HG02763 (cell line): ENCODE measurements around the gene SORBS1.

ENCODE experiments used
- ATAC-seq: cut with Tn5 transposase; IDR thresholded peaks from one replicate; pipeline ENCODE4 v1.9.1; 2021; ENCODE audit warnings: mild to moderate bottlenecking, moderate library complexity; ENCODE audit not compliant: unreplicated experiment

SORBS1 gene

DNA sequence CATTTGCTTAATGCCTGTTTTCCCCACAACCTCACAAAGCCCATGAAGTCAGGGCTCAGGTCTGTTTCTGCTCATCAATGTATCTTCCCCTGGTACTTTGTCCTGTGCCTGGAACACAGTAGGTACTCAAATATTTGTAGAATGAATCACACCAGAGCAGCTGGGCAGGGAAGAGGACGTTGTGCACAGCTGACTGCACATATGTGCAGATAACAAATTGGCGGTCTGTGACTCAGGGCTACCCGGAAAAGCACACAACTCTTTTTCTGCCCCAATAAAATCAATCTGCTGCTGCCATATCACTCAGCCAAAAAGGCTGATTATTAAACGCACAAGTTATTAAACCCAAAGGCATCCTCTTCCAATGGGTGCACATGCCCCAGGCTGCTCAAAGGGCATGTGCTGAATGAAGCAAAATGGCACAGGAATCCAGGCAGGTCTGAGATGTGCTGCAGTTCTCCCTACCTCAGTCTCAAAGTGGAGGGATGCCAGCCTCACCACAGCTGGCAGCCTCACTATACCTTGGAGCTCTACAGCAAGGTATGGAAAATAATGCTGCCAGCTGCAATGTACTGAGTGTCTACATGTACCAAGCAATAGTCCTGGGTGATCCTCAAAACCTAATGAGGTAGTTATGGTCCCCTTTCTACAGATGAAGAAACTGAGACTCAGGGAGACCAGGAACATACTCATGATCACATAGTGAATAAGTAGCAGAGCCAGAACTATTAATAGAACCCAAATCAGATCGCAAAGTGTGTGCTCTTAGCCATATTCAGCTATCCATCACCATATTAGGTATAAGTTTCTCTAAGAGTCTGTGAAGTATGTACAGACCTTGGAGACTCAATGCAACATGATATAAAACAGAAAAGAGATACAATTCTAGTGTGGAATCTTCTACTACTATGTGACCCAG, 43.4 kb downstream of the SORBS1 start:
- ATAC-seq, result no peak

DNA sequence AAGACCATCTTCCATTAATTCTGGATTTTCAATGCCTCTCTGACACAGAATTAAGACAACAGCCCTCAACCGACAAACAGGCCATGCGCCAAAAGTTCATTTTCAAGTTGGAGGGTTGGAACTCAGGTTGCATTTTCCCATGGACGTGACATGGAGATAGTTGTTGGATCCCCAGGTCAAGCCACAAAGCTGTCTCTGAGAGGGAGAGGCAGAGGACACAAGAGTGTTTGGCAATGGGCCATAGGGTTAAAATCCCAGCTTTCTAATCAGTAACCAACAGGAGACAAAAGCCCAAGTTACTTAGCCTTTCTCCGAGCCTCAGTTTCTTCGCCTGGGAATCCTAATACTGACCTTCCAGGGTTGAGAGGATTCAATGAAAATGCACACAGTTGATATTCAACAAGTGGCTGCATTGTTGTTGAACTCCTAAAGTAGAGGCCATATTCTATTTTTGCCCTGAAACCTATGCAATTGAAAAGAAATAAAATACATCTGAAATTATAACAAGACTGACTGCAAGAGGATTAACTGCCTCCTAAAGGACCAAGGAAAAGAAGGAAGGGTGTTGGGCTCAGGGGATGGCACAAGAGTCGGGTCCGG, 44.3 kb downstream of the SORBS1 start:
- ATAC-seq, result no peak

DNA sequence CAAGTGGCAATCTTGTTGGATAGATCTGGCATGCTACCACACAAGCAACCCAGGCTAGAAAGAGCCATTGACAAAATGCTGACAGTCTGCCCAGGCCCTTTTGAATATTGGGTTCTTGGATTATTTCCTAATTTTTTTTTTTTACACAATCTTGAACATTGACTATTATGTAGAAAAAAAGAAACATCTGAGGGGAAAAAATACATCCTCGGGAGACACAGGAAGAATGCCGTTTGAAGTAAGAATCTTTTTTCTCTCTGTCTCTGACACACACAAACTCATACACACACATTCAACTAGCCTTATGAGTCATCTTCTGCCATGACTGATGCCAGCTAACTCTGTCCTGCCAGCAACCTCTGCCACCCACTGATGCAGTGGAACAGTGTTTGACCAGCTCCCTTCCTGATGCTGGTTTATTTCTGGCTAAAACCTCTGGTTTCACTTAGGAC, 47.2 kb downstream of the SORBS1 start:
- no peak for ATAC-seq

DNA sequence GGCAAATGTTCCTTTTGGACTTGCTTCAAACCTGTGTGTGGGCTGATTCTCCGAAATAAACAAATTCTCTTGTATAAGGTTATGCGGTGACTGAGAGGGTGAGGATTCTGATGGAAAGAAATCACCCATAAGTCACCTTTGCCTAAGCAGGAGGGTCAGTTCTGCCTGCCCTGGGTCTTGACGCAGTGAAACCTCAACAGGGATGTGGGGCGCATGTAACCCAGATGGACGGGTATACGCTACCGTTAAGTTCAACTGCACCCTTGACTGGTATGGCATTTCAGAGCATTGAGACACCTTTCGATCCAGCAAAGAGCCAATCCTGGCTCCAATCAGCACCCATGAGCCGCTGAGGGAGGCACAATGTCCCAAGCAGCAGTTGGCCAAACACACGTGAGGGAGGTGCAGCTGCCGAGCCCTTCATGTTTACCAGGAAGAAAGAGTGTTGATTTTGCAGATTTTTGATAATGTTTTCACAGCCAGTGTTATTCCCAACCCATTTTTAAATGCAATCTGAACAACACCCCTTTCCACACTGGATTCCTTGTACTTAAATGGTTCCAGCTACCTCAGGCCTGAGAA, 48.1 kb downstream of the SORBS1 start:
- ATAC-seq, result no peak

DNA sequence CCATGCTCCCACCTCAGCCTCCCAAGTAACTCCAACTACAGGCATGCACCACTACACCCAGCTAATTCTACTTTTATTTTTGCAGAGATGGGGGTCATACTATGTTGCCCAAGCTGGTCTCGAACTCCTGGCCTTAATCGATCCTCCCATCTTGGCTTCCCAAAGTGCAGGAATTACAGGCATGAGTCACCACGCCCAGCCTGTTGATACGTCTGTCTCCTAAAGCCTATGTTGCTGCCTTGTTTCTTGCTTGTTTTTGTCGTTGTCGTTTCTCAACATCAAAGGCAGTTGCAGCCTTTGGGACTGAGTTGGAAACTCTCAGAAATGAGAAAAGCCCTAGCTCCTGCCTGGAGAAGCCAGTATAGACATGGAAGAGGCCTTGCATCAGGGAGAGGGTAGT, 49.9 kb downstream of the SORBS1 start:
- ATAC-seq, result no peak

DNA sequence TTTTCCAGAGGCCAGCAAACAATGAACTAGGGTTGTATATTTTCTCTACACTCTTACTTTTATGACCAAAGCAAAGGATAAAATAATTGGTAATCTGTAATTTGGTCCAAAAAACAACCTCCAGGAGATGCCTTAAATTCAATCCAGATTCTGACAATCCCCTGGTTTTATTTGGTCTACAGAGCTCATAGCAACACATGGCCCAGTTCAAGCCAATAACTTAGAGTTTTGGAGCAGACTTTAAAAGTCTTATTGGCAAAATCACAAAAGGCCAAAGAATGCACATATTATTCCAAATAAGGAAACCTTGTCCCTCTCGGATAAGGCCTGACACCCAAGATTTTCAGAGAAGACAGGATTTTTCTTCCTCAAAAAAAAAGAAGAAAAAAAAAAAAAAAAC, 51.9 kb downstream of the SORBS1 start:
- no peak for ATAC-seq

DNA sequence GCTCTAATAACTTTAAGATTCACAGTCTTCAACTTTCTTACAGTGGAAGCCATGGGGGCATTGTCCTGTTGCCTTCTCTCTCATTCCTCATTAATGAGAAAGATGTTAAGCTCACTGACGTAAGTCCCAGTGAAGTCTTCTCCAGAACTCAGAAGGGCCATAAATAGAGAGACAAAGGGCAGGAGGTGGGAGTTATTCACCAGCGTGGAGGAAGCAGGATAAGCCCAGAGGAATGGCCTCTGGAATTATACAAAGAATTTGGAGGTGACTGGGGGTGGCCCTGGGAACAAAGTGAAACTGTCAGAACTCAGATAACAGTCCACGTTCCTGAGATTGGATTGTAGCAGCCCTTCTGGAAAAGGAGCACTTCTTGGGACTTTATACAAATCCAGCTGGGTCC, 52.4 kb downstream of the SORBS1 start:
- ATAC-seq, result no peak

DNA sequence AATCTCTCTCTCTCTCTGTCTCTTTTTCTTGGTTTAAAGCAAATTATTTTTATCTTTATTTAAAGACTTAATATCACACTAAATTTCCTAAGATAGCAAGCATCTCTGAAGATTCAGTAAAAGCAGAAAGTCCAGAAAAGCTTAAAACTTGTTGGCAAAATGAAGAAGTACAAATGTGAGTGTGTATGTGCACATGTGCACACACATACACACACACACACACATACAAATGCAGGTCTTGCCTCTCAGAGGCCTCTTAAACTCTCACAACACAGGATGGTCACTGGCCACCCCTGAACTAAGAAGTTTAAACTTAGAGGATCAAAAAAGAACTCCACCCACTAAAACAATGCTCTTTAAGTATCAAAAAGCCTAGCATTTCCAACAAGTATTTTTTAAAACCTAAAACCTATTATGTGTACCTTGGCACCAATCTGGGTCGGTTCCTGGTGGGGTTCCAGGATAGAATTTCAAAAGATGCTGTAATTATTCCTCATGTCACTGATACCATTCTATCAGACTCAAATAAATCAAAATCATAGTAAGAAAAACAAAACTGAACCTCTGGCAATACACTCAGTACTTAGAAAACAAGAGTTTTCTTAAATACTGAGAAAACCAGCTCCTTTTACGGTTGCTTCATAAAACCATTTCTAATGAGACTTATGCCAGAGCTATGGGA, 55.0 kb downstream of the SORBS1 start:
- ATAC-seq, result no peak

DNA sequence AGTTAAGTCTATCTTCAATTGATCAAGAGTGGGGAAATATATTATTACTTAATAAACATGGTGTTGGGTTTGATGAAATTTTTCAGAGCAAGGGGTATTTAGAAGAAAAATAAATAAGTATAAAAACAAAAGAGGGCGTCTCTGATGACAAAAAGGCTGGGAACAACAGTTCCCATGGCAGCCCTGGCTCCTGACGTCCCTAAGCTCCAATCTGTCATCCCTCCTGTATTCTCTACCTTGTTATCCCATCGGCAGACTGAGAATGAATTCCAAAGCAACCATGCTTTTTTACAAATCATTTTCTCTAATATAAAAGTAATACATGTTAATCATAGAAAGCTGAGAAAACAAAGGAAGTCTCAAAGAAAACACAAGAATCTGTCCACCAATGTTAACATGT, 55.5 kb downstream of the SORBS1 start:
- ATAC-seq, result no peak

DNA sequence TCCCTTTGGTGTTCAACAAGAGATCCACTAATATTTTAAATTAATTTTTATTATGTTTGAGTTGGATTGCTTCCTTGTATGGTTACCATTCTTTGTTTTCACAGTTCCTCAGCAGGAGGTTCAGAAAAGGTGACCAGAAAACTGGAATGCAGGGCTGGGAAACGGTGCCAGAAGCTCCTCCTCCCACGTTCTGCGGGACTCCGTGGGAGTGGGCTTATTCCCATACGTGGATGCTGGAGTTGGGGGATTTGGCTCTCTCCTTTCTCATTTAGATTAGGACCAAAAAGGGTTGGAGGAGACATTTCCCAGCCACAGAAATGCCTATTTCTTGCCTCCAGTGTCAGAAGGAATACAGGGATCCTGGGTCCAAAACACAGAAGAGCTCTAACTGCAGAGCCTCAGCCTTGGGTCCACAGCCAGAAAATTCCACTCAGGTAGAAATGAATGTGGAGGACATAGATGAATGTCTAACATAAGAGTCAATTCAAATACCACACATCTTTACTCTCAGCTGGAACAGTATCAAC, 56.0 kb downstream of the SORBS1 start:
- no peak for ATAC-seq

DNA sequence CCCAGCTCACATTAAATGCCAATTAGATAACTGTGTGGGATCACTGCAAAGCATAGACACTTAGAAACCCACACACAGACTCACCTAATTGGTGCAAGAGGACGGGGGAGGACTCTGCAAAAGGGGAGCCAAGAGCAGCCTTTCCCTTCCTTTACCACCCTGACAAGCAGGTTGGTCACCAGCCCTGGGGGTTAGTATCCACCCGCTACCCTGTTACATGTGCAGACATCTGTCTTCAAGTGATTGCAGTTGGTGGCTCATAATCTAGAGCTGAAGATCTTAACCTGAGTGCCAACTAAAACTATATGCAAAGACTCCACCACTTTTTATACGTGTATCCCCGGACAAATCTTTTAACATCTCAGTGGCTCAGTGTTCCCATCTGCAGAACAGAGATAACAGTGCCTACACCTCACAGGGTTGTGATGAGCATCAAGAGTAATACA, 56.9 kb downstream of the SORBS1 start:
- no peak for ATAC-seq

DNA sequence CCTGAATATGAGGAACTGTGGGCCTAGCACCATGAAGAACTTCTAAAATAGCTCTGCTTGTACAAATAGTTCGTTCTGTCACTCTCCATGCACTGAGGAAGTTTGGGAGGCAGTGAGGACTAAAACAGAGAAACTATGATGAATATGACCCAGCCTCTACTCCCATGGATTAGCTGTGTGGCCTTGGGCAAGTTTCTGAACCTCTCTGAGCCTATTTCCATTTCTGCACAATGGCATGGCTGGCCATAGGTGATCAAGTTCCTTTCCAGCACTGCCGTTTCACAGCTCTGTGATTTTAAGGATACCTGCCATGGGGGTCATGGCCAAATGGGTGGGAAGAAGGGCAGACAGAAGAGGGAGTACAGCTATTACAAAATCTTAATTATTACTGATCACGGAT, 57.6 kb downstream of the SORBS1 start:
- ATAC-seq, result no peak

DNA sequence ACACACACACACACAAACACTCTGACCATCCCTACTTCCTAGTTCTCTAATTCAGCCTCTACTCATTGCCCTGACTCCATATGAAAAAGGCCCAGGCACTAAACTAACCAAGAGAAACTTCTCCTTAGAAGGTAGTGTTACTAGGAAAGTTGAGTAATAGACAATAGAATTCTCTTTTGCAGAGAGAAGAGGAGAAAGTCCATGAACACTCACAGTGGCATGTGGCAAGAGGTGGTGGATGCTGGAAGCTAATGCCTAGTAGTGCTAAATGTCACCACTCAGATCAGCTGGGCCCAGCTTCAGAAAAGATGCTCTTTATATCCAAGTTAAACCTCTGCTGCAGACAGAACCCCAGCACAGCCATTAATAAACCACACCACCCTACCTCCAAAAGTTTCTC, 58.2 kb downstream of the SORBS1 start:
- no peak for ATAC-seq

DNA sequence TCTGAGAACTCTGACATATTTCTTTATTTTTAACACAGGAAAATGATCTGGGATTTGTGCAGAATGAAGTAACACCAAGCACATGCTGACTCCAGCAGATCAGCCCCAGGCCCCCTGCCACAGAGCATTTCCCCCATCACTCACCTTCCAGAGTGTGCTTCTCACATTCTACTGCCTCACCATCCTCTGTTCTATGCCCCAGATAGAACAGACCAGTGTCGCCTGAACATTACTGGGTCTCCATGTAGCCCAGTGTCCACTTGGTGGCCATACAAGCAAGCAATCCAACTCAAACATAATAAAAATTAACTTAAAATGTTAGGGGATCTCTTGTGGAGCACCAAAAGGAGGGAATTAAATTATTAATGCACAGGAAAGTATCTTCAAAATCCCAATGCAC, 58.8 kb downstream of the SORBS1 start:
- no peak for ATAC-seq

DNA sequence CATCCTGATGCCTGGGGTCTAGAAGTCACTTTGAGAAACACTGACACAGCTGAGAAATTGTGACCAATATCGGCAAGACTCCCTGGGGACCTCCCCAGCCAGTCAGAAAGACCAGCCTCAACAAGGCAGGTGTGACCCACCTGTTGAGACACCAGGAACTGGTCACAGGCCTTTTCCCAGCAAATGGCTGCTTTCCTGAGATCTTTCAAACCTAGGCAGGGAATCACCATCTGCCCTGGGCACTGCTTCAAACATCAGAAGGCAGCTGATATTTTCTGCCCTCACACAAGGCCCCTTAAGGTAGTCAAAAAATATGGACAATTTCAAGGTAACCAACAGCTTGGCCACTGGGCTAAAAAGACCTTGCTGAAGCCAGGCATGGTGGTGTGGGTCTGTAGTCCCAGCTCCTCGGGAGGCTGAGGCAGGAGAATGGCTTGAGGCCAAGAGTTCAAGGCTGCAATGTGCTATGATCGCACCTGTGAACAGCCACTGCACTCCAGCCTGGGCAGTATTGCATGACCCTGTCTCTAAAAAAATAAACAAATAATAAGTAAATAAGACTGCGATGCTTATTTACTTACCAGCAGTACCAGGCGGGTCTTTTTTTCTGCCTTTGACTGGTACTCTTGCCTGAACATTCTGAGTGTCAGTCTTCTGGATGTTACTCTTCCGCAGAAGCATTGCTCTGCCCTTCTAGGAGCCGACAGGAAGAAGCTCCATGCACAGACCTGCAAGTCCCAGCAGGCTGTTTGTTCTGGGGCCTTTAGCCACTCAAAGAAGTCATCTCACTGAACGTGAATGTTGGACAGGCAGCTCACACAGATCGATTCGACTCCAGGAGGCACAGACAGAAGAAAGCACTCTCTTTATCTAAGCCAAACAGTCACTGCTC, 59.7 kb downstream of the SORBS1 start:
- ATAC-seq, result no peak

DNA sequence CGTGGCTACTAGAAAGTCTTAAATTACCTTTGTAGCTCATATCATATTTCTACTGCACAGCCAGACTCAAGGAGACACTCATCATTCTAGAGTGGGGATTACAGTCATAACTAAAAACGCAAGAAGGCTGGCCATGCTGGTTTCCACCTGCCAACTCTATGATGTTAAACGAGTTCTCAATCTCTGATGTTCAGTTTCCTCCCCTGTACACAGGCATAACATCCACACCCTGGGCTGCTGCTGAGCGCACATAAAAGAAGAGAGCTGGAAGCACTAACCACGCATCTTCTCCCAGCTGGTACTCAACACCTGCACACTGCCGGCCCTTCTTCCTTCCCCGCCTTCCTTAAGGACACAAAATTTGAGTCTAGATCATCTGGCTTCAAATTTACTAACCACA, 60.5 kb downstream of the SORBS1 start:
- ATAC-seq, result no peak

DNA sequence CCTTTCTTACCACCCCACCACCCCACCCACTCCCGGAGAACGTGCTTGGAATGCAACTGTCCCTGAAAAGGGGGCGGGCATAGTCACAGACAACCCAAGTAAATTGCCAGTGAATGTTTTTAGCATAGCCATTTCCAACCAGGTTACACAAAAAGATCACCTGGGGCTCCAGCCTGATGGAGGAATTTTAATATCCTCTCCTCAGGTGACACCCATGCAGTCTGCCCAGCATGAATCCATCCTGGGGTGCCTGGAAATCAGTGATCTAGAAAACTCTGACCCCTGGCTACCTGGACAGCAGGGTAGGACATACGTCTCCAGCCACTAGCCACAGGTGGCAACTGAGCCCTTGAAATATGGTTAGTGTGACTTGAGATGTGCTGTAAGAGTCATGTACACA, 61.1 kb downstream of the SORBS1 start:
- ATAC-seq, result no peak

DNA sequence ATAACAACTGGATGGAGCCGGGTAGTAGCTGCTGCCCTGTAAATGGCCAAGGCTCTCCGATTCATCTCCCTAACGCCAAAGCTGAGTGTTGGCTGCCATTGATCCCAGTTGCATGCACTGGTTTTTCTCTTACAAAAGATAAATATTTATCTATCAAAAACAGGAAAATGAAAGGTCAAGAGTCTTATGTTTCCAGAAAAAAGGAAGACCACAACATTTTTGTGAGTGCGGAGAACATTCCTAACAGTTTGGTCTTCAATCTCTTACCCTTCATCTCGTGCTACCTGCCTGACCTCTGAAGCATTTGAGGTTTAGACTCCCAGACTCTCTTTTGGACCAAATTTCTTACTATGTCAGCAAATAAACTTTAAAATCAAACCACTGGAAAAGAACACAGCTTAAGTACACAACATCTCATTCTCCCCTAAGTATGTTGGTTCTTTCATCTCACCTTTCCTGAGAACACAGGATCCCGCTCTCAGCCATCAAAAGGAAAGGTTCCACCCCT, 61.6 kb downstream of the SORBS1 start:
- no peak for ATAC-seq

DNA sequence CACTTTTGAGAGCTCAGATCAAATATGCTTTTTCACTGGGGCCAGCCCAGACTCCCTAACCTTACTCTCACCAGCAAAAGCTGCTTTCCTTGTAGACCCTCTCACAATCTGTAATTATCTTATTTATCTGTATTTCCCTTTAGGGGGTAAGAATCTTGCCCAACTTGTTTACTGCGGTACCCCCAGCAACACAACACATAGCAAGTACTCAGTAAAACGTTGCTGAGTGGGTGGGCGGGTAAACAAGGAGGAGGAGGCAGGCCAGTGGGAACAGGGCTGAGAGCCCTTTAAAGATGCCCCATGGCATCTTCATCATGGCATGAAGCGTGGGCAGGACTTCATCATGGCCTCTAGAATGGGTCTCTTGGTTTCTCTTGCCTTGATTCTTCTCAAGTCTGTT, 64.2 kb downstream of the SORBS1 start:
- no peak for ATAC-seq
